ENCODE measurements around the gene FLRT2.

The FLRT2 gene

DNA sequence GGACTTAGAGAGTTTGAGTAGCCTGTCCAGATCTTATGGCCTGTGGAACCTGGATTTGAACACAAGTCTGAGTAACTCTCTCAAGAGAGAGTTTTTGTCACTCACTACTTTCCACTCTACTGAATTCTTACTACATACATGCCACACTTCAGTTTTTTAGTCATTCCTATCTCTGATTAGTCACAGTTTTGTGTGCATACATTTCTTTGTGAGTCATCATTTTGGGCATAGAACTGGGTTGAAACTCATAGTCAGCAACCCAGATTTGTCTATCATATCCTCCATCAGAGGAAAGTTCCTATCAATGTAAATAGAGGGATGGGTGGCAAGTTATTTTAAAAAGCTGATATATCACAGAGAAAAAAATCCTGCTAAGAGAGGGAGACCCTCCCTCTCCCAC, 42.9 kb downstream of the FLRT2 start:
- H3K4me3 ChIP-seq (replicated peaks; ENCODE audit: low read depth, low read length): no peak overlapping the region
- no peak for TF ChIP-seq CTCF (IDR thresholded peaks at IDR 0.05; ENCODE audit: low read depth, low read length, missing control alignments)
- peak; percentile 33 for DNase-seq (ENCODE audit: extremely low read depth, low read depth)

DNA sequence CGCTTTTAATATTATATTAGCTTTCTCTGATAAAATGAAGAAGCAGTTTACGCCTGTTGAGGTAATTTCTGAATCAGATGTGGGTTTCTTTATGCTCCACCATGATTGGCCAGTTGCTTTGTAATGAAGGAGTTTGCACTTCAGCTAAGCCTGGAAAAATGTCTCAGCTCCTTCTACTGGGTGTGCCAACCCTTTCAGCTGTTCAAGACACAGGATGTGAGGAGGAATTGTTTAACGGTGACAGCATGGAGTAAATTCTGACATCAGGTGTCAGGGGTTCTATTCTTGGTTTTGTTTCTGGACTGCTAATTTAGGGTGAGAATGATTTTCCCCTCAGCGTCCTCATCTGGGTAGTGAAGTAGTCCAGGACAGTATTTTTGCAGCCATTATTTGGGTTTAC, 43.5 kb downstream of the FLRT2 start:
- no peak for TF ChIP-seq CTCF (IDR thresholded peaks at IDR 0.05; ENCODE audit: low read depth, low read length, missing control alignments)
- no peak overlapping the region for H3K4me3 ChIP-seq (replicated peaks; ENCODE audit: low read depth, low read length)
- DNase-seq (ENCODE audit: extremely low read depth, low read depth): no peak

DNA sequence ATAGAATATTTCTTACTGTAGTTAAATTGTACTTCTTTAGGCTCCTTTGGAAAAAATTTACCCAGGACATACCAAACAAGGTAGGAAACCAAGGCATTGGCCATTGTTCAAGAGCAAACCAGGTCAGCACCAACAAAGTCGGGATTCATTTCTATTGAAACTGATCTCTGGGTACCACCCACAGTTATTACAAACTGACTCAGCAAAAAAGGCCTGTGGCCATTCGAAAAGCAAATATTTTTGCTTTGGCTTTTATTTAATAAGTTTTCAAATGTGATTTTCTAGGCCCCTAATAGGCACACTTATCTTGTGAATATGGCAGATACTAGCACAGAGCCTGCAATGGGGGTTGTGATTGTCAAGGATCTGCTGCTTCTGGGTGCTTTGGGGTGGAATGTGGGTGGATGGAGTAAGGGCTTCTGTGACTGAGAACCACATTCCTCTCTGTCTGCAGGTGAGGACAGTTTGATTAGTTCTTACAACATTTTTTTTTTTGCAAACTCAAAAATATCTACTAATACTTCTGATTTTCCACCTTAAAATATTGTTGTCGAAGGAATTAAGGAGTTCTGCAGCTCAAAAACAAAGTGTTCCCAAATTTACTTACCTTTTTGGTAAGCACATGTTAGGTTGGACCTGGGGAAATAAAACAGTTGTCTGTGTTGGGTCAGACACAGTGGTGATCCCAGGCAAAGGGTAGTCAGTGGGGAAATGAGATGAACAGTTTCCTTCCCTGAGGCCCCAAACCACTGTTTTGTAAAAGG, 45.1 kb downstream of the FLRT2 start:
- no peak overlapping the region for H3K4me3 ChIP-seq (replicated peaks; ENCODE audit: low read depth, low read length)
- TF ChIP-seq CTCF (IDR thresholded peaks at IDR 0.05; ENCODE audit: low read depth, low read length, missing control alignments): no peak
- DNase-seq (ENCODE audit: extremely low read depth, low read depth): no peak

GRCh38 chr14:85575617-85575898, 45.6 kb downstream of the FLRT2 start:
- TF ChIP-seq CTCF (IDR thresholded peaks at IDR 0.05; ENCODE audit: low read depth, low read length, missing control alignments): no peak
- no peak overlapping the region for H3K4me3 ChIP-seq (replicated peaks; ENCODE audit: low read depth, low read length)
- DNase-seq (ENCODE audit: extremely low read depth, low read depth): no peak

- H3K4me3 ChIP-seq (replicated peaks; ENCODE audit: low read depth, low read length): no peak overlapping the region
- DNase-seq (ENCODE audit: extremely low read depth, low read depth): no peak
- TF ChIP-seq CTCF (IDR thresholded peaks at IDR 0.05; ENCODE audit: low read depth, low read length, missing control alignments): no peak
These were observed 46.3 kb downstream of the FLRT2 start for GRCh38 chr14:85576218-85576617.

DNA sequence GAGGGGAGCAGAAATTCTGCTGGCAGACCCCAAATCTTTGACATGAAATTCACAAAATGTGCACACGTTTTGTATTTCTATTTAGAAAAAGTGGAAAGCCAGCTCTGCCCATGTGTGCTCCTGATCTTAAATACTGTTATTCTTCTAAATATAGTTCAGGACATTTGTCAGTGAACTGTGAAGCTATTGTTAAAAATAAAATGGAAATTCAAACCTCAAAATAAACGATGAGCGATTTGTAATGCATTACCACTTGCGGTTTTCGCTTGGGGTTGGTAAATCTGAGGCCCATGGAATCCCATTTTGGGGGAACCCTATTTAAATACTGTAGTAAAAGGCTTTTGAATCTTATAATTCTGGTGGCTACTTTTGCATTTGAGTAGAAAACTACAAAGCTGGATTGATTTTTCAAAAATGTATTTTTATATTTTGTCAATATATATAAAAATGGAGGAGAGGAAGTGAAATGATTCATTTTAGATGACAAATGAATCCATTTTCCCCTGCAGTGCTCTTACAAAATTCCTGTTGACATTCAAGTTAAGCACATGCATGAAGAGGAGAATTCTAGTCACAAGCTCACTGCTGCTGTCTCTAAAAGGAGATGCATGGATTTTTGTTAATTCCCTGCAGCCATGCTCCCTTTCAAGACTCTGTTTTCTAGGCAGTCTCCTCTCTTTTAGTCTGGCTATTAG, 47.1 kb downstream of the FLRT2 start:
- DNase-seq (ENCODE audit: extremely low read depth, low read depth): no peak
- TF ChIP-seq CTCF (IDR thresholded peaks at IDR 0.05; ENCODE audit: low read depth, low read length, missing control alignments): no peak
- no peak overlapping the region for H3K4me3 ChIP-seq (replicated peaks; ENCODE audit: low read depth, low read length)

Data from HFF-Myc (cell line).